ENCODE data around the gene SERPINE1. TPM values are rescaled to one million over a fixed set of nuclear protein-coding genes. Genes with fewer than 3 reads are reported as not detected.
A peak's percentile ranks its signal among the peaks of the same experiment; 100 is the strongest.

The SERPINE1 gene
- total and polyA plus RNA-seq, 2 of the 8 experiments (the other 6 are each of a cell fraction or from before 2014, with no cell fraction given) = 3.7 to 5.6 TPM

DNA sequence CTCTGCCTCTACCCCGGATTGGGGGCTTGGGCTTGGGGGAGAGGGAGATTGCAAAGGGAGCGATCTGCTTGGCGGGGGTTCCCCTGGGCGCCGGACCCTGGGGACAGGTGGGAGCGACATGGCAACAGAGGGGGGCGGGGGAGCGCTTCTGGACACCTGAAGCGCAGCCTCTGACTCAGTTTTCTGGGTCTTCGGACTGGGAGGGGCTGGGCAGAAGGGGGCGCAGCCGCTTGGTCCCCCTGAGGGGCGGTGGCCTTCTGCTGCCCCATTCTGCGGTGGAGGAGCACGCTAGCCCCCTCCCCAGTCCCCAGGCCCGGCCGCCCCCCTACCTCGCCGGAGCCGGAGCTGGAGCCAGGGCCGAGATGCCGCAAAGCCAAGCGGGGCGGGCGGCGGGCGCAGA is 52.8 kb downstream of the SERPINE1 start:
- H4K91ac ChIP-seq (replicated peaks; ENCODE audit: insufficient read length, low read length) = no peak overlapping the region
- CTCF ChIA-PET (ENCODE audit: partially characterized antibody) = interaction anchor here (0.7 to 1.2 kb wide), 2 partner anchors 9 to 11 kb away, joined by 3 to 8 read pairs; no protein-coding TSS in a partner anchor
- no peaks in the 10 kb centered on the region for H3K79me2 ChIP-seq (ENCODE audit: control insufficient read depth in 1 of 2, insufficient read depth in 2 of 2, low read length in 2 of 2)
- H3K4ac ChIP-seq (replicated peaks; ENCODE audit: insufficient read length, low read depth, low read length) = no peak overlapping the region
- POLR2A ChIA-PET (ENCODE audit: partially characterized antibody) = interaction anchor here (1.0 to 1.3 kb wide), 2 partner anchors 18 to 20 kb away, joined by 3 to 4 read pairs; no protein-coding TSS in a partner anchor
- no peak overlapping the region for H4K5ac ChIP-seq (ENCODE audit: insufficient read length, low read depth, low read length)
- no peak overlapping the region for H2BK12ac ChIP-seq (ENCODE audit: low read depth, low read length)
- H3K56ac ChIP-seq (replicated peaks; ENCODE audit: insufficient read length, low read depth, low read length) = peak overlapping the region; percentile 13
- no peak overlapping the region for H2BK120ac ChIP-seq (replicated peaks; ENCODE audit: low read depth, low read length)
- H3K27ac ChIP-seq (ENCODE audit: low read depth, low read length) = no peak overlapping the region
- FAIRE-seq = no peak
- H3K18ac ChIP-seq (ENCODE audit: extremely low read depth, low read length) = no peak overlapping the region; the same call in 1 of the 2 replicates
- TF ChIP-seq NRF1 (IDR thresholded peaks at IDR 0.05; ENCODE audit: low read depth, low read length) = no peak
- TF ChIP-seq KDM4A (IDR thresholded peaks at IDR 0.05; ENCODE audit: low read depth, low read length, severe bottlenecking) = peak; percentile 29
- no peaks in the 10 kb centered on the region for H3K9me3 ChIP-seq (ENCODE audit: insufficient read depth in 2 of 2, low read depth in 1 of 2, low read length in 1 of 2)
- whole genome bisulfite sequencing, 2 experiments (ENCODE audit: extremely low coverage in 1 of 2, insufficient coverage in 1 of 2, insufficient read length in 1 of 2, insufficient replicate concordance in 2 of 2, low coverage in 1 of 2, low lambda C conversion rate in 2 of 2, missing lambda C conversion rate in 1 of 2) = no CpG with 5 or more reads among the region's 27 CpGs
- no peak overlapping the region for H3K14ac ChIP-seq (ENCODE audit: insufficient read length)
- H3K79me1 ChIP-seq (ENCODE audit: low read depth, low read length) = no peaks in the 10 kb centered on the region
- H2AFZ ChIP-seq (ENCODE audit: low read length) = no peak overlapping the region; the same call in 1 of the 2 replicates
- H3K23me2 ChIP-seq (ENCODE audit: low read depth, low read length) = peaks cover 17% of the 10 kb centered on the region; the same call in 1 of the 2 replicates
- peak overlapping the region; percentile 63 to 77 (median 68) for H3K4me3 ChIP-seq (ENCODE audit: extremely low read depth in 1 of 4, insufficient read depth in 2 of 4, low read depth in 3 of 4, low read length in 4 of 4)
- no peak overlapping the region for H3K23ac ChIP-seq (ENCODE audit: insufficient read length)
- no peak overlapping the region for H2BK15ac ChIP-seq (ENCODE audit: low read length)
- DNase-seq (ENCODE audit: low read depth in 1 of 2, low spot score in 2 of 2) = no peak
- H3K9ac ChIP-seq (replicated peaks in 1 of 4; ENCODE audit: extremely low read depth in 1 of 4, low read depth in 3 of 4, low read length in 3 of 4) = no peak overlapping the region
- no peak overlapping the region for H2BK5ac ChIP-seq (ENCODE audit: low read depth, low read length)
- H4K20me1 ChIP-seq (replicated peaks in 1 of 2; ENCODE audit: control insufficient read depth in 1 of 2, insufficient read depth in 2 of 2, low read length in 2 of 2) = no peaks in the 10 kb centered on the region
- H4K8ac ChIP-seq (ENCODE audit: extremely low read depth, insufficient read depth, low read length) = peak overlapping the region; percentile 10; the same call in 1 of the 2 replicates
- peaks cover 0 to 7% (median 3%) of the 10 kb centered on the region in 4 experiments; a peak in 6 of 7 replicates for H3K4me1 ChIP-seq (replicated peaks in 1 of 4; ENCODE audit: control insufficient read depth in 3 of 4, insufficient read depth in 4 of 4, low read length in 3 of 4)
- H2BK20ac ChIP-seq (ENCODE audit: low read length) = no peak overlapping the region
- H3K4me2 ChIP-seq (ENCODE audit: insufficient read depth in 1 of 2, low read depth in 2 of 2, low read length in 2 of 2) = peak overlapping the region; percentile 90
- H3K27me3 ChIP-seq (replicated peaks in 1 of 4; ENCODE audit: control insufficient read depth in 3 of 4, extremely low read depth in 1 of 4, insufficient read depth in 3 of 4, low read length in 3 of 4) = peaks cover 25 to 63% (median 54%) of the 10 kb centered on the region in 4 experiments
- no peak overlapping the region for H2AK5ac ChIP-seq (ENCODE audit: low read depth, low read length)
- H3K36me3 ChIP-seq (ENCODE audit: control insufficient read depth in 2 of 4, insufficient read depth in 4 of 4, low read length in 3 of 4) = no peaks in the 10 kb centered on the region

Data from H1 (cell line).